GM18870 (cell line): ENCODE measurements around the gene DYNC1H1.
A peak's percentile ranks its signal among the peaks of the same experiment; 100 is the strongest.
"Not testable (repeated sequence)": the region's sequence is repeated elsewhere in the genome, so short reads cannot be mapped to it uniquely, and the experiment has no call there.

Experiments
- ATAC-seq: cut with Tn5 transposase; IDR thresholded peaks from one replicate; pipeline ENCODE4 v1.9.1; 2021; ENCODE audit warnings: moderate library complexity; ENCODE audit not compliant: unreplicated experiment

Gene DYNC1H1

DNA sequence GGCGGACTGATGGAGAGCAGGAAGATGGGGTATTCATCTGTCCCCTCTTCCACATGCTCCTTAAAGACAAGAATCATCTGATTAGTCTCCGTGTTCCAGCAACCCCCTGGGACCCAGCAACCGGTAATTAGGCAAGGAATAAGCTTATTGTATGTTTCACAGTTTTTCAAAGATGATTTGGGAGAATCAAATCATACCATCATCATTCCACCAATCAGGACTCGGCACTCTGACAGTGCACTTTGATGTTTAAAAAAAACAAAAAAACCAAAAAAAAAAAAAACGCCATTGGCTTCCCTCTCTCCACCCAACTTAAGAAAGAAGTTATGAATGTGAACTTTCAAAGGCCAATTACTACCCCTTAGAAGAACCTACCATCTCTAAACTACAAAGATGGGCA lies 1.3 kb upstream of the DYNC1H1 start:
- no peak for ATAC-seq

DNA sequence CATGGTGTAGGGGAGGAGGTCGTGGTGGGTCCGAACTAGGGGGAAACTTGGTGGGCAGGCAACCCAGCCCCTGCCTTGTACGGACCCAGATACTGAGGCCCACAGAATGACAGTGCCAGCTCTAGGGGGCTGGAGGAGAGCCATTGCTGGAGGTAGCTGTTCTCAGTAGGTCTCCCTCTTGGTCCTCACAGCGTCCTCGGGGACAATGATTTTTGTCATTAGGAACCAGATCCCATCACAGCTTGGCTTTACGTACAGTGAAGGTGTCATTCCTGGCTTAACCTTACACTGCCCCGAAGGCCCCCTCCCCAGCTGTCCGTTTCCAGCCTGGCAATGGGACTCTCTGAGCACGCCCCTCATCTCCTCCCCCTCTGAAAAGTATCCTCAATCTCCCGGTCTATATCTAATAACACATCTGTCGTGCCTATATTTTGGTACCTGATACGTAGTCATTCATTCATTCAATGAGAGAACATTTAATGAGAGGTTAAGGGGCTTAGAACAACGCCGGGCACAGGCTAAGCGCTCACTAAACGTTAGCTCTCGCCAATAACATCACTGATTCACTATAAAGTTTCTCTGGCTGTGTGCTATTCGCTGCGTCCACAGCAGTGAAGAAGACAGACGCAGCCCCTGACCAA lies 597 bp upstream of the DYNC1H1 start:
- peak; percentile 10 for ATAC-seq

DNA sequence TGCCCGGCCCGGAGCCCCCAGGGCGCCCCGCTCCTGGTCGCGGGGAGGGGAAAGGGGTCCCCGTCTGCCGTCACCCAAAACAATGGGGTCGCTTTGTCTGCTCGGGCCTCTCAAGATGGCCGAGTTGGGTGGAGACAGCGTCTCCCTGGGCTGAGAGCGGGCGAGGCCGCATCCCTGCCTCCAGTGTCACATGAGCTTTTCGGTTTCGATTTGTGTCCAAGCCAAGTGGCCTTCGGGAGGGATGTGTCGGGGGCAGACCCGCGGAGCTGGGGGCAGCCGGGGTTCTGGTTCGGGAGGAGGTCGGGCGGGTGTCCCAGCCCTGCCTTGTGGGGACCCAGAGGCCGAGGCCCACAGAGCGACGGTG lies 790 bp downstream of the DYNC1H1 start:
- ATAC-seq: peak; percentile 31

DNA sequence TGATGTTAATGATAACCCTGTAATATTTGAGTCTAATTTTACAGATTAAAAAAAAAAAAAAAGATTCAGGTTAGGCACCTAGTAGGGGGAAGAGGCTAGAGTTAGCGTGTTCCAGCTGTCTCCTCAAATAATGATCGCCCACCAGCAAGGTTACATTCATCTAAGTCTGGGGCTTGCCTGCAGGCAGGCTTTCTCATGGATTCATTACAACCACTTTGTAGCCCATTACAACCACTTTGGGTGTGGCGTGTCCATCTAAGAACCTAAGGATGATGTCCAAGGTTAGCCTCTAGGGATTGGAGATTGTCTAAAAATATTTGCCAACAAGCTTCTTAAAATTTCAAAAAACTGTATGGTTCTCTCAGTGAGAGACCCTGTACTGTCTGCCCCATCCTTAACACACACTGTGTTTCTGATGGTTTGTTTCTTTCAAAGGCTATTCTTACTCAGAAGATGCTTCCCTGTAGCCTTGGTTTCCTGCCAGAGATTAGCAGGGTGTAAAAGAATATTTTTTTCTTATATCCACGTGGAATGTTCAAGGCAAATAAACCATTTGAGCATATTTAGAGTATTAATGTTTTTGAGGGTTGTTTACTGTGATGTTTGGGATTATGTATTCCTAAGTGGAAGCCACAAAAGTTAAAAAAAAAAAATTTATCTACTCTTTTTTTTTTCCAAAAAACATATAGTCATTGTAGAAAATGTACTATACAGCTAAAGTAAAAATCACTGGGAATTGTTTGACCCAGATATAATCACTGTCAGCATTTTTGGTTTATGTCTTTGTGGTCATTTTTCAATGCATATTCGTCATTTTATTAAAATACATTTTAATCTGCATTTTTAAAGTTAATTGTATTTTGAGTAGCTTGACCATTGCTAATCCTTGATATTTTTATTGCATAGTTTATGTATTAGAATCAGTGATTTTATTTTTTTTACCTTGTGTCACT lies 1.7 kb downstream of the DYNC1H1 start:
- ATAC-seq: no peak

DNA sequence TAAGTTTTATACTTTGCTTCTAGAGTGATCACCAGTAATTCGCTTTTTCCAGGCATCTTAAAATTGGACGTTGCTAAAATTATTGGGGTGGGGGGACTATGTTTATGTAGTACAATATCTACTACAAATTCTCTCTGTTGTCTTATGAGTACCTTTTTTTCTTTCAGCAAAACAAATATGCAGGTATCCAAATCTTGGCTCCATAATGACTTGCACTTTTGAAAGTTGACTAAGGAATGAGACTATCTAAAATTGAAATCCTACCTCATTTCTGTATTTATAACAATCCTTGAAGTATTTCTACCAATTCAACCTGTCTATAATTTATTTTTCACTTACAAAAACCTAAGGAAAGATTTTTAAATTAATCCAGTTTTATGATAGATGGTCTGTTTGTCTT lies 2.4 kb downstream of the DYNC1H1 start:
- ATAC-seq: no peak

DNA sequence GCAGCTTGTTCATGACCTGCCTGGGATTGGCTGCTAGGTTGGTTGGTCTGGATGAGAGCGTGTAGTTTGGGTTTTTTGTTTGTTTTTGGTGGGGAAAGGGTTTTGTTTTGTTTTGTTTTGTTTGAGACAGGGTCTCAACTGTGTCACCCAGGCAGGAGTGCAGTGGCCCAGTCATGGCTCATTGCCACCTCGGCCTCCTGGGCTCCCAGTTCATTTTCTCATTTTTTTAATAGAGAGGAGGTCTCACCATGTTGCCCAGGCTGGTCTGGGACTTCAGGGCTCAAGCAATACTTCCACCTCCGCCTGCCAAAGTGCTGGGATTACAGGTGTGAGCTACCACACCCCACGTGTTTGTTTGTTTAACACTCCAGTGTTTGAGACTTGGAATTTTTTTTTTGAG lies 3.8 kb downstream of the DYNC1H1 start:
- no peak for ATAC-seq

DNA sequence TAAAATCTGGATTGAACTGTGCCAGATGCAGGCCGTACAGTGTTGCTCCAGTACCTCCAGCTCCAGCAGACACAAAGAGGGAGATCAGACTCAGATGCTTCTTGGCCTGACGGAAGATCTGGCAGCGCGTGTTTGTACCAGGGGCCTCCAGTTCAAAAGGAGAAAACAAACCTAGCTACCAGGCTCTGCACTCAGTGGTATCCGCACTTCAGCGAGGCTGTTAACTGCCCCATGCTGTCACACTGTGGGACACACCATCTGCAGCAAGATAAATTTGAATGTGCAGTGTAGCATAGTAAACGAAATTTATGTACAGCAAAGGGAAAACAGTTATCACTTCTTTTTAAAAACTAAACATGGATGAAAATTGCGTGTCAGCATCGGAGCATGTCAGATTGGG lies 5.1 kb downstream of the DYNC1H1 start:
- ATAC-seq: no peak

DNA sequence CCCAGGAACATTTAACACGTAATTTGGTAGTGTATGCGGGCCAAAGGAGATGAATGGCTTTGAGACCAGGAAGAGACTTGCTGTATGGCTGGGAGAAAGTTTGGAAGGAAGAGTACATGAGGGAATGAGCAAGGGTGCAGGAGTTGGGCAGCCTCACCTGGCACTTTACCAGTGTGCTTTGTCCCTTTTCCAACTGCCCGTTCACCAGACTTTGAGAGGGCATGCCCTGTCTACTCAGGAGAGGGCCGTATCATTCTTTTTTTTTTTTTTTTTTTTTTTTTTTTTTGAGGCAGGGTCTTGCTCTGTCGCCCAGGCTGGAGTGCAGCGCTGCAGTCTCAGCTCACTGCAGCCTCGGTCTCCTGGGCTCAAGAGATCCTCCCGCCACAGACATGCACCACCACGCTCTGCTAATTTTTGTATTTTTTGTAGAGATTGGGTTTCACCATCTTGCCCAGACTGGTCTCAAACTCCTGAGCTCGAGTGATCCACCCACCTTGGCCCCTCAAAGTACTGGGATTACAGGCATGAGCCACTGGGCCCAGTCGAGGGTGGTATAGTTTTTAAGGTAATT lies 6.5 kb downstream of the DYNC1H1 start:
- ATAC-seq: no peak

DNA sequence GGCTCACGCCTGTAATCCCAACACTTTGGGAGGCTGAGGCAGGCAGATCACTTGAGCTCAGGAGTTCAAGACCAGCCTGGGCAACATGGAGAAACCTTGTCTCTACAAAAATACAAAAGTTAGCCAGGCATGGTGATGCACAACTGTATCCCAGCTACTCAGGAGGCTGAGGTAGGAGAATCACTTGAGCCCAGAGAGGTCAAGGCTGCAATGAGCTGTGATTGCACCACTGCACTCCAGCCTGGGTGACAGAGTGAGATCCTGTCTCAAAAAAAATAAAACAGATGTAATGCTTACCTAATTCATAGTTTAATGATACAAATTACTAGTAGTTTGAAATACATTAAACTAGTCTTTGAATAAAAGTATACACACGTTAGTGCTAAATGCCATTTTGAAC lies 7.1 kb downstream of the DYNC1H1 start:
- ATAC-seq: not testable (repeated sequence)

DNA sequence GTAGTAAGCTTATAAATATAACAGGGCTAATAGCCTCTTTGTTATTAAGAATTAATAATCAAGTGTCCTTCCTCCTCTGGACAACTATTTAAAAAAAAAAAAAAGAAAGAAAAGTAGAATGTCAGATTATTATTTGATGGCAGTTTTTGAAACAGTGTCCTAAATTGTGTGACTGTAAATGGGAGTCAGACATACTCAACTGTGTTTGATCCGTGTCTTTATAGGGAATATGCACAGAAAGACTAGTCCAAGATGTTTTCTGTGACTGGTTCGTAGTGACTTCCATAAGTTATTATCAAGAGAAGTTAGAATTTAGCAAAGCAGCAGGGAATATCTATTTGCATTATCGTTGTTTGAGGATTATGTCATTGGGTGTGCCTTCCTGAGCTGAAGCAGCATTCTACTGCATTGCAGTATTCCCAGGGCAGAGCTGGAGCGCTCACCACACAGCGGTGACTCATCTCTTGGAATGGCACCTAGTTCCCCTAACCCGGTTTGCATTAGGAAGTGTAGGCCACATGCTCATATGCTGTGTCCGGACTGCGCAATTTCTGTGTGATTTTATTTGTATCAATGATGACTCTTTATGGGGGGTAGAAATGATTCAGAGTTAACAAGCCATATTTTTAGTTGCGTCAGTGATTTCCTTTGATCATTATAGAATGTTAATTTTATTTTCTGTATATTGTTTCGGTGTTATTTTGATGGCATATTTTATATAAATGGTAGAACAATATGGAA lies 7.9 kb downstream of the DYNC1H1 start:
- no peak for ATAC-seq

DNA sequence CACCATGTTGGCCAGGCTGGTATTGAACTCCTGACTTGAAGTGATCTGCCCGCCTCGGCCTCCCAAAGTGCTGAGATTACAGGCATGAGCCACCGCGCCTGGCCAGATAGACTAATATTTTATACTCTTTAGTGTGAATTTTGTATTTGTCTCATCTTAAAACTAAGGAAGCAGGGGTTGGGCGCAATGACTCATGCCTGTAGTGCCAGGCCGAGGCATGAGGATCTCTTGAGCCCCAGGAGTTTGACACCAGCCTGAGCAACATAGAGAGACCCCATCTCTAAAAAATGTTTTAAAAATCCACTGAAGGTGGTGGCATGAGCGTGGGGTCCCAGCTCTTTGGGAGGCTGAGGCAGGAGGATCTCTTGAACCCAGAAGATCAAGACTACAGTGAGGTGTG lies 9.0 kb downstream of the DYNC1H1 start:
- ATAC-seq: no peak

DNA sequence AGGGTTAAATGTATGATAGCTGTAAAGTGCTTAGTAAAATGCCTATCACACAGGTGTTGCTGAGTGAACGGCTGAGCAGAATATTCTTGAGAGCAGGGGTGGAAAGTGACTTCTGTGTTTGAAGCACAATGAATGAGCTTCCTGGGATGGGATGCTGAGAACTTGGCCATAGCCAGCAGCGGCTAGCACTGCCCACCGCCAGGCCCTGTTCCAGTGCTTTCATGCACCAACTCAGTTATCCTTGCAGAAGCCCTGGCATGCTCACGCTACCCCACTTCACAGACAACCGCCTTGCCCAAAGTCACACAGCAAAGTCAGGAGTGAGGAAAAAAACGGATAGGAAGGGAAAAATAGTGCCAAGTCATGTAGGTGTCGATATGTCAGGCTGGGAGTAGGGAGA lies 10.9 kb downstream of the DYNC1H1 start:
- ATAC-seq: no peak

DNA sequence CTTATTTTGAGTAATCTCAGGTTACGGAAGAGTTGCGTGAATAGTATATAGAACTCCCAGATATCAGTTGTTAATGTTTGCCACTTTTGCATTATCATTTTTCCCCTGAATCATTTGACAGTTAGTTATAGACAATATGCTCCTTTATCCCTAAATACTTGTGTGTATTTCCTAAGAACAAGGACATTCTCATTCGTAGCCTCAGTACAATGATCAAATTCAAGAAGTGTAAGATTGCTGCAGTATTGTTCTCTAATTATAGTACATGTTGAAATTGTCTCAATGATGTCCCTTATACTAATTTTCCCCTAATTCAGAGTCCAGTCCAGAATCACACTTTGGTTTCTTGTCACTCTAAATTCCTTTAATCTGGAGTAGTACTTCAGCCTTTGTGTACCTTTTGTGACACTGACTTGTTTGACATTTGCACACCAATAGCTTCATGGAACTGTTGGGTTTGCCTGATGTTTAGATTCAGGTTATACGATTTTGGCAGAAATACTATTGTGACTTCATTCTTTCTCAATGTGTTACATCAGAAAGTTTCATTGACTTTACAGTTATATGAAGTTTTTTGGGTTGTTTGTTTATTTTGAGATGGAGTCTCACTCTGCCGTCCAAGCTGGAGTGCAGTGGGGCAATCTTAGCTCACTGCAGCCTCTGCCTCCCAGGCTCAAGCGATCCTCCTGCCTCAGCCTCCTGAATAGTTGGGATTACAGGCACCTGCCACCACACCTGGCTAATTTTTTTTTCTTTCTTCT lies 13.1 kb downstream of the DYNC1H1 start:
- no peak for ATAC-seq

DNA sequence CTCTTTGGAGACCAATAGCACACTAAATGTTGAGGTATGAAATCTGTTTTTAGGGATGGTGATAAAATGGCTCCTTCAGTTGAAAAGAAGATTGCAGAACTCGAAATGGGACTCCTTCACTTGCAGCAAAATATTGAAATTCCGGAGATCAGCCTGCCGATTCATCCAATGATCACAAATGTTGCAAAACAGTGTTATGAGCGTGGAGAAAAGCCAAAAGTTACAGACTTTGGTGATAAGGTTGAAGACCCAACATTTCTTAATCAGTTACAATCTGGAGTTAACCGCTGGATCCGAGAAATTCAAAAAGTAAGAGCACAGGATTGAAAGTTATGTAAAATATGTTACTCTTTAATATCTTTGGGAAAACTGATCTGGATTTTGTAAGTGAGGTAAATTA lies 15.3 kb downstream of the DYNC1H1 start:
- ATAC-seq: no peak

DNA sequence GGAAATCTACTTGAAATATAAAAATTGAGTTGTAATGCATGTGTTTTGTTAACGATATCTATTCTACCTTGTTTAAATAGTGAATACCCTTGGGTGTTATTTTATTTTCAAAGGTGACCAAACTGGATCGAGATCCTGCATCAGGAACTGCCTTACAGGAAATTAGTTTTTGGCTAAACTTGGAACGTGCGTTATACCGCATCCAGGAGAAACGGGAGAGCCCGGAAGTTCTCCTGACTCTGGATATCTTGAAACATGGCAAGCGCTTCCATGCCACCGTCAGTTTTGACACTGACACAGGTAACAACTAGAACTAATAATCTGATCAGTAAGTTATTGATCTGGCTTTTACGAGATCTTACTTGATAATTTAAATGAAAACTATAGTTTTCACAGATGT lies 15.9 kb downstream of the DYNC1H1 start:
- no peak for ATAC-seq

DNA sequence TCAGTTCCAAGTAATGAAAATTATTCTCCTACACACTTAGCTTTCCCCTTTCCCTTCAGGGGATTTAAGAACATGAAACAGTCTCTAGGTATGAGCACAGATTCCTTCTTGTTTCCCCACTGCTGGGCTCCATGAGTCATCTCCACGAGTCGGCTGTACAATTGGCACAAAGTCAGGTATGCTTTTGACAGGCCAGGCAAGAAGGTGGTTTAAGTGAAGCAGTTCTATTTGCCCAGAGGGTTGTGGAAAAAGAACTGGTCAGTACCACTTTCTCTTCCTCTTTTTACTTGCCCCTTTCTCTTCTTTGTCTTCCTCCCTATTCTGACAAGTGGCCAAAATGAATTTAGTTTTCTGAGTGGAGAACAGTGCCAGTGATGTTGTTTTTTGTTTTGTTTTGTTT lies 16.3 kb downstream of the DYNC1H1 start:
- peak; percentile 95 for ATAC-seq

DNA sequence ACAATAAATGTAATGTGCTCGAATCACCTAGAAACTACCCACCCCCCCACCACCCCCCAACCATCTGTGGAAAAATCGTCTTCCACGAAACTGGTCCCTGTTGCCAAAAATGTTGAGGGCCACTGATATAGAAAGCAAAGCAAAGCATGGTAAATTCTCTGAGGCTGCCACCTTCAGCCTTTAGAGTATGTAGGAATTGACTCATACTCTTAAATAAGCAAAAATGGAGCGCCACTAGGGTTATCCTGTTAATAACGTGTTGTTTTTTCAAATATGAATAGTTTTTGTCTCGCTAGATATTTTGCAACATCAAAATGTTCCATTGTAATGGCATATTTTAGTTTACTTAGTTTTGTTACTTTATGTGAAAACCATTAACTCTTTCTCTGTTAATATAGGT lies 18.2 kb downstream of the DYNC1H1 start:
- no peak for ATAC-seq

DNA sequence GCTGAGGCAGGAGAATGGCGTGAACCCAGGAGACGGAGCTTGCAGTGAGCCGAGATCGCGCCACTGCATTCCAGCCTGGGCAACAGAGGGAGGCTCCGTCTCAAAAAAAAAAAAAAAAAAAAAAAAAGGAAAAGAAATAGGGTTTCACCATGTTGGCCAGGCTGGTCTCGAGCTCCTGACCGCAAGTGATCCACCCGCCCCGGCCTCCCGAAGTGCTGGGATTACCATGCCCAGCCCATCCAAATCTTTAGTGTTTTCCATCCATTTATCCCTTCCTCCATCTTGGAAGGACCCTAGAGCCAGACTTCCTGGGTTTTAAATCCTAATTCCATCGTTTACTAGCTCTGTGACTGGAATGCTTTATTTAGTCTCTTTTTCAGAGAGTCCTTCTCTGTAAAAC lies 20.5 kb downstream of the DYNC1H1 start:
- ATAC-seq: not testable (repeated sequence)

DNA sequence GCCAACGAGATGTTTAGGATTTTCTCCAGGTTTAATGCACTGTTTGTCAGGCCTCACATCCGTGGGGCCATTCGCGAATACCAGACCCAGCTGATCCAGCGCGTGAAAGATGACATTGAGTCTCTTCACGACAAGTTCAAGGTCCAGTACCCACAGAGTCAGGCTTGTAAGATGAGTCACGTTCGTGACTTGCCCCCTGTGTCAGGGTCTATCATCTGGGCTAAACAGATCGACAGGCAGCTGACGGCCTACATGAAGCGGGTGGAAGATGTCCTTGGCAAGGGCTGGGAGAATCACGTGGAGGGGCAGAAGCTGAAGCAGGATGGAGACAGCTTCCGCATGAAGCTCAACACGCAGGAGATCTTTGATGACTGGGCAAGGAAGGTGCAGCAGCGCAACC lies 21.6 kb downstream of the DYNC1H1 start:
- no peak for ATAC-seq

DNA sequence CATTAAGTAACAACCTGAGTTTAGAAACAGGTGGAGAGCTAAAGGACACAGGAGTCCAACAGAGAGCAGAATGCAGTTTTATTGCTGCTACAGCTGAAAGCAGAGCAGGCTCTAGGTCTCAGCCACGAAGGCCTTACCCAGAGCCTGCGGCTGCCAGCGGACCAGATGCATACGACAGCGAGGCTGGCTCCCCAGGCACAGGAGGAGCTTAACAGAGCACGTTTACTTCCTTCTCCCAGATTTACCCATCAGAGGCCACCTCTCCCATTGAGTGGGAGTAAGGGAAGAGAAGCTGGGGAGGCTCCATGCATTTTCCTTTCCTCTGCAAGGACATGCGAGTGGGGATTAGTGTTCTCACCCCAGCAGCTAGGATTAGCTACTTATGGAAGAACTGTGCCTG lies 22.6 kb downstream of the DYNC1H1 start:
- no peak for ATAC-seq

DNA sequence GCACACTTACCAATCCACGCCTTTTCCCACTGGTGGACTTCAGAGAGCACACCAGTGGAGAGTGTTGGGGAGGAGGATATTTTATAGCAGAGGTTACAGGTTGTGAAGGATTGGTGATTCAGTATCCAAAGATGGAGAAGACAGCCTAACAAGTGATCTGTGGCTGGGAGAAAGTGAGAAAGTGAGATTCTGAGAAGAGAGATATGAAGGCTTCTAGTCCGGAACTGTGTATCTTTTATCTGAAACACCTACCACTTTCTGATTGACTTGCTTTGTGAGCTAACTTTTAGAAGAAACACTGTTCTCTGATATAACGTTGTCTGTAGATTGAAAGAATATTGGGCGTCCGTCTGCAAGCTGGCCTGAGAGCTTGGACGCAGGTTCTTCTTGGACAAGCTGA lies 24.0 kb downstream of the DYNC1H1 start:
- no peak for ATAC-seq
